K562 (cell line): ENCODE results near the gene AVPI1. TPM values are rescaled to one million over a fixed set of nuclear protein-coding genes. Genes with fewer than 3 reads are reported as not detected.

Source experiments
- BRD4 ChIP-seq: fragments of 200-600 bp; sonication (generic); IDR thresholded peaks from 2 replicates; pipeline ENCODE4 v1.6.1; 2017; ENCODE audit warnings: inconsistent platforms
- C11orf30 ChIP-seq: fragments of 450-650 bp; IDR thresholded peaks from 2 replicates; pipeline ENCODE4 v1.6.1; 2016; ENCODE audit warnings: low read depth, mild to moderate bottlenecking
- CHD2 ChIP-seq: IDR thresholded peaks from 2 replicates; pipeline ENCODE4 v1.6.1; 2011; ENCODE audit warnings: low read depth, low read length
- FOXA3 ChIP-seq, 2 experiments: fragments of 450-650 bp in 1 of 2; sonication (generic) in 1 of 2; formaldehyde crosslinking; IDR thresholded peaks in 1 of 2; conservative IDR thresholded peaks in 1 of 2; 2 replicates each; pipeline versions ENCODE4 v1.4.0 to v1.8.0; 2020 to 2022; ENCODE audit warnings: mild to moderate bottlenecking in 2 of 2, missing genetic modification reagents in 1 of 2
- GABPA ChIP-seq: fragments of 200-800 bp; sonication (Bioruptor generic); conservative IDR thresholded peaks from 2 replicates; pipeline ENCODE4 v1.6.1; 2016; ENCODE audit warnings: low read depth, missing genetic modification characterization, missing compliant biosample characterization
- HDGF ChIP-seq: fragments of 450-650 bp; IDR thresholded peaks from 2 replicates; pipeline ENCODE4 v1.6.1; 2016
- KDM1A ChIP-seq, 2 experiments: fragments of 450-650 bp; IDR thresholded peaks; 2 replicates each; pipeline ENCODE4 v1.6.1; 2016; ENCODE audit warnings: mild to moderate bottlenecking in 2 of 2
- MAZ ChIP-seq, 2 experiments: fragments of 450-650 bp in 1 of 2; sonication (generic) in 1 of 2; formaldehyde crosslinking; IDR thresholded peaks in 1 of 2; conservative IDR thresholded peaks in 1 of 2; 2 replicates each; pipeline versions ENCODE4 v1.4.0 to v1.5.0; 2020; ENCODE audit warnings: mild to moderate bottlenecking in 1 of 2, missing genetic modification reagents in 1 of 2
- MNT ChIP-seq, 2 experiments: fragments of 450-650 bp; conservative IDR thresholded peaks; 2 replicates each; pipeline ENCODE4 v1.6.1; 2017; ENCODE audit warnings: mild to moderate bottlenecking in 2 of 2, moderate library complexity in 2 of 2
- NFE2 ChIP-seq: IDR thresholded peaks from 2 replicates; pipeline ENCODE4 v1.6.1; 2014; ENCODE audit warnings: antibody characterized with exemption, low read depth
- NFYB ChIP-seq: IDR thresholded peaks from 2 replicates; pipeline ENCODE4 v1.6.1; 2011; ENCODE audit warnings: mild to moderate bottlenecking, moderate library complexity; ENCODE audit not compliant: insufficient read length; ENCODE audit errors: extremely low read depth
- NRF1 ChIP-seq, 2 experiments: fragments of 450-650 bp; IDR thresholded peaks in 1 of 2; conservative IDR thresholded peaks in 1 of 2; 2 replicates each; pipeline ENCODE4 v1.6.1; 2014; ENCODE audit warnings: mild to moderate bottlenecking in 2 of 2
- PKNOX1 ChIP-seq: fragments of 450-650 bp; IDR thresholded peaks from 2 replicates; pipeline ENCODE4 v1.6.1; 2016
- POLR2A ChIP-seq: fragments of 450-650 bp; conservative IDR thresholded peaks from 2 replicates; pipeline ENCODE4 v1.6.1; 2016
- SP2 ChIP-seq: IDR thresholded peaks from 2 replicates; pipeline ENCODE4 v1.6.1; 2011; ENCODE audit warnings: mild to moderate bottlenecking, low read depth, low read length, moderate library complexity; ENCODE audit not compliant: poor library complexity, severe bottlenecking; ENCODE audit errors: extremely low read depth
- U2AF1 ChIP-seq: fragments of 200-400 bp; formaldehyde crosslinking; optimal IDR thresholded peaks from 2 replicates; pipeline ENCODE3; 2017; ENCODE audit warnings: mild to moderate bottlenecking, low read depth, low read length, moderate library complexity
- ZNF140 ChIP-seq: fragments of 250-450 bp; sonication (Bioruptor Pico); IDR thresholded peaks from 2 replicates; pipeline ENCODE4 v1.8.0; 2021; ENCODE audit warnings: moderate library complexity, mild to moderate bottlenecking, inconsistent platforms
- ZNF24 ChIP-seq: fragments of 450-650 bp; IDR thresholded peaks from 2 replicates; pipeline ENCODE4 v1.6.1; 2016
- polyA plus RNA-seq, 8 experiments: library from polyadenylated mRNA; depleted of rRNA in 4 of 8; stranded (reverse) in 5 of 8; unstranded in 3 of 8; fragments of >200 nt; fragmentation: Nextera tagmentation in 2 of 8; fragmentation: Illumina TruSeq in 1 of 8; extraction: Ambion mirVana in 2 of 8; extraction: Trizol in 1 of 8; gene quantifications; 2 replicates each; pipeline versions ENCODE4 v1.2.1 to v1.2.3, GENCODE V29; 2011 to 2014; ENCODE audit warnings: inconsistent platforms in 1 of 8, missing spikeins in 1 of 8
- total RNA-seq, 7 experiments: library from RNA; depleted of rRNA in 6 of 7; stranded (reverse); fragments of >200 nt in 6 of 7; fragmentation: Illumina TruSeq in 2 of 7; extraction: Trizol in 2 of 7; gene quantifications; 2 replicates each; pipeline versions ENCODE4 v1.2.1 to v1.2.3, GENCODE V29; 2011 to 2021; ENCODE audit warnings: low replicate concordance in 1 of 7
- TF ChIP-seq, protein P1 (sequence below): sonication (generic); formaldehyde crosslinking; IDR thresholded peaks from 2 replicates; pipeline ENCODE4 v1.8.0; 2022; ENCODE audit warnings: mild to moderate bottlenecking, missing genetic modification reagents
- TF ChIP-seq, protein P2 (sequence below), 2 experiments: IDR thresholded peaks; 2 replicates each; pipeline ENCODE4 v1.6.1; 2011; ENCODE audit warnings: borderline replicate concordance in 1 of 2, control low read depth in 1 of 2, low read depth in 1 of 2, low read length in 1 of 2, mild to moderate bottlenecking in 1 of 2, mixed read lengths in 1 of 2, moderate library complexity in 1 of 2; ENCODE audit not compliant: insufficient read depth in 1 of 2, insufficient read length in 1 of 2, poor library complexity in 1 of 2, severe bottlenecking in 1 of 2; ENCODE audit errors: extremely low read depth in 1 of 2

The AVPI1 gene
- total and polyA plus RNA-seq, 9 of the 15 experiments (the other 6 are each of a cell fraction or from before 2014, with no cell fraction given), result 0.90 to 10.4 (median 7.4) TPM

- 0 out of 2 replicates have a peak, but pooled peaks have one; percentile 3 for TF ChIP-seq GABPA (tag)
- peak; percentile 96 for TF ChIP-seq PKNOX1
- TF ChIP-seq ZNF24, result peak; percentile 96
- TF ChIP-seq, protein P1, sequence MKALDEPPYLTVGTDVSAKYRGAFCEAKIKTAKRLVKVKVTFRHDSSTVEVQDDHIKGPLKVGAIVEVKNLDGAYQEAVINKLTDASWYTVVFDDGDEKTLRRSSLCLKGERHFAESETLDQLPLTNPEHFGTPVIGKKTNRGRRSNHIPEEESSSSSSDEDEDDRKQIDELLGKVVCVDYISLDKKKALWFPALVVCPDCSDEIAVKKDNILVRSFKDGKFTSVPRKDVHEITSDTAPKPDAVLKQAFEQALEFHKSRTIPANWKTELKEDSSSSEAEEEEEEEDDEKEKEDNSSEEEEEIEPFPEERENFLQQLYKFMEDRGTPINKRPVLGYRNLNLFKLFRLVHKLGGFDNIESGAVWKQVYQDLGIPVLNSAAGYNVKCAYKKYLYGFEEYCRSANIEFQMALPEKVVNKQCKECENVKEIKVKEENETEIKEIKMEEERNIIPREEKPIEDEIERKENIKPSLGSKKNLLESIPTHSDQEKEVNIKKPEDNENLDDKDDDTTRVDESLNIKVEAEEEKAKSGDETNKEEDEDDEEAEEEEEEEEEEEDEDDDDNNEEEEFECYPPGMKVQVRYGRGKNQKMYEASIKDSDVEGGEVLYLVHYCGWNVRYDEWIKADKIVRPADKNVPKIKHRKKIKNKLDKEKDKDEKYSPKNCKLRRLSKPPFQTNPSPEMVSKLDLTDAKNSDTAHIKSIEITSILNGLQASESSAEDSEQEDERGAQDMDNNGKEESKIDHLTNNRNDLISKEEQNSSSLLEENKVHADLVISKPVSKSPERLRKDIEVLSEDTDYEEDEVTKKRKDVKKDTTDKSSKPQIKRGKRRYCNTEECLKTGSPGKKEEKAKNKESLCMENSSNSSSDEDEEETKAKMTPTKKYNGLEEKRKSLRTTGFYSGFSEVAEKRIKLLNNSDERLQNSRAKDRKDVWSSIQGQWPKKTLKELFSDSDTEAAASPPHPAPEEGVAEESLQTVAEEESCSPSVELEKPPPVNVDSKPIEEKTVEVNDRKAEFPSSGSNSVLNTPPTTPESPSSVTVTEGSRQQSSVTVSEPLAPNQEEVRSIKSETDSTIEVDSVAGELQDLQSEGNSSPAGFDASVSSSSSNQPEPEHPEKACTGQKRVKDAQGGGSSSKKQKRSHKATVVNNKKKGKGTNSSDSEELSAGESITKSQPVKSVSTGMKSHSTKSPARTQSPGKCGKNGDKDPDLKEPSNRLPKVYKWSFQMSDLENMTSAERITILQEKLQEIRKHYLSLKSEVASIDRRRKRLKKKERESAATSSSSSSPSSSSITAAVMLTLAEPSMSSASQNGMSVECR (CRISPR knock-in tag), result peak; percentile 39; the same call in 1 of the 2 replicates
- TF ChIP-seq U2AF1, result no peak
- TF ChIP-seq, protein P2, sequence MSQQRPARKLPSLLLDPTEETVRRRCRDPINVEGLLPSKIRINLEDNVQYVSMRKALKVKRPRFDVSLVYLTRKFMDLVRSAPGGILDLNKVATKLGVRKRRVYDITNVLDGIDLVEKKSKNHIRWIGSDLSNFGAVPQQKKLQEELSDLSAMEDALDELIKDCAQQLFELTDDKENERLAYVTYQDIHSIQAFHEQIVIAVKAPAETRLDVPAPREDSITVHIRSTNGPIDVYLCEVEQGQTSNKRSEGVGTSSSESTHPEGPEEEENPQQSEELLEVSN (IDR thresholded peaks at IDR 0.05; ENCODE audit: borderline replicate concordance in 1 of 2, extremely low read depth in 1 of 2, insufficient read depth in 1 of 2, insufficient read length in 1 of 2, low read depth in 1 of 2, low read length in 1 of 2, poor library complexity in 1 of 2, severe bottlenecking in 1 of 2), result peak in 1 of 2 experiments; percentile 34
- TF ChIP-seq C11orf30, result peak; percentile 94
- TF ChIP-seq BRD4, result no peak
- peak; percentile 67 to 84 for TF ChIP-seq KDM1A (IDR thresholded peaks at IDR 0.05)
- peak; percentile 53 for TF ChIP-seq NFE2
- TF ChIP-seq POLR2A, result peak; percentile 58
- TF ChIP-seq NRF1 (conservative IDR thresholded peaks at IDR 0.05 in 1 of 2, IDR thresholded peaks at IDR 0.05 in 1 of 2), result peak; percentile 98
- TF ChIP-seq MNT (conservative IDR thresholded peaks at IDR 0.05), result peak; percentile 80 to 89
- no peak for TF ChIP-seq ZNF140
- peak in 1 of 2 experiments; percentile 17; a peak in 1 of 4 replicates for TF ChIP-seq MAZ (CRISPR knock-in tag; conservative IDR thresholded peaks at IDR 0.05 in 1 of 2, IDR thresholded peaks at IDR 0.05 in 1 of 2)
- 0 out of 2 replicates have a peak, but pooled peaks have one; percentile 77 for TF ChIP-seq HDGF
- peak; percentile 82 for TF ChIP-seq NFYB
- TF ChIP-seq CHD2, result no peak
- peak; percentile 60 to 96 for TF ChIP-seq FOXA3 (CRISPR knock-in tag; conservative IDR thresholded peaks at IDR 0.05 in 1 of 2, IDR thresholded peaks at IDR 0.05 in 1 of 2)
- peak; percentile 46 for TF ChIP-seq SP2
These were observed 46.7 kb downstream of the AVPI1 start, which contains the start of gene PI4K2A (continued) for GRCh38 chr10:97640174-97640867.
